ENCODE measurements around the gene C2. TPM values are rescaled to one million over a fixed set of nuclear protein-coding genes. Genes with fewer than 3 reads are reported as not detected.
"Not testable (repeated sequence)": the region's sequence is repeated elsewhere in the genome, so short reads cannot be mapped to it uniquely, and the experiment has no call there.

C2 gene
- total and polyA plus RNA-seq, 2 experiments from 2014 or later = 1.4 to 2.1 TPM

DNA sequence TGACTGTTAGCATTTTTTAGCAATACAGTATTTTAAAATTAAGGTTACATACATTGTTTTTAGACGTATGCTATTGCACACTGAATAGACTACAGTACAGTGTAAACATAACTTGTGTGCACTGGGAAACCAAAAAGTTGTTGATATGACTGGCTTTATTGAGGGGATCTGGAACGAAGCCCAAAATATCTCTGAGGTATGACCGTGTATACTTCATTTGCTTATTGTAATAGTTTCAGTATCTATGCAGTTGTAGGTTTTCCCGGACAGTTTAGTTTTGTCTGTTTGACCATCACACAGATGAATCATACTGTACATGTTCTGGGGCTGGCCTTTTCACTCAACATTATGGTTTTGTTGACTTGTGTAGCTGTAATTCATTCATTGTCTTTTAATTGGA, 18.7 kb upstream of the C2 start:
- Histone ChIP-seq H3K4me2 (ENCODE audit: unreplicated experiment) (no peak overlapping the region), H3K27ac (peak overlapping the region; percentile 95), H3F3A (ENCODE audit: insufficient read depth) (peaks cover 16% of the 10 kb centered on the region), H3K4me3 (no peak overlapping the region), H3K79me2 (ENCODE audit: insufficient read depth) (no peaks in the 10 kb centered on the region), H3K9me2 (ENCODE audit: insufficient read depth) (no peaks in the 10 kb centered on the region), H3K9me3 (ENCODE audit: low read depth) (no peaks in the 10 kb centered on the region), H4K20me1 (ENCODE audit: insufficient read depth) (no peaks in the 10 kb centered on the region), H3K27me3 (replicated peaks; ENCODE audit: insufficient read depth) (no peaks in the 10 kb centered on the region), H3K9ac (no peak overlapping the region), H3K36me3 (ENCODE audit: low read depth) (no peaks in the 10 kb centered on the region), H2AFZ (no peak overlapping the region), H3K4me1 (ENCODE audit: insufficient read depth) (peaks cover 43% of the 10 kb centered on the region)
- 40 to 52% methylated on average over 4 of the region's 4 CpGs for WGBS, 2 experiments (ENCODE audit: low coverage in 1 of 2, low lambda C conversion rate in 2 of 2, missing lambda C conversion rate in 2 of 2)
- in situ Hi-C loops (cut with MboI) = no loop called here
- peak; percentile 68 for DNase-seq
- TF ChIP-seq EZH2phosphoT487 (IDR thresholded peaks at IDR 0.05; ENCODE audit: insufficient read depth, low read depth) = no peak

DNA sequence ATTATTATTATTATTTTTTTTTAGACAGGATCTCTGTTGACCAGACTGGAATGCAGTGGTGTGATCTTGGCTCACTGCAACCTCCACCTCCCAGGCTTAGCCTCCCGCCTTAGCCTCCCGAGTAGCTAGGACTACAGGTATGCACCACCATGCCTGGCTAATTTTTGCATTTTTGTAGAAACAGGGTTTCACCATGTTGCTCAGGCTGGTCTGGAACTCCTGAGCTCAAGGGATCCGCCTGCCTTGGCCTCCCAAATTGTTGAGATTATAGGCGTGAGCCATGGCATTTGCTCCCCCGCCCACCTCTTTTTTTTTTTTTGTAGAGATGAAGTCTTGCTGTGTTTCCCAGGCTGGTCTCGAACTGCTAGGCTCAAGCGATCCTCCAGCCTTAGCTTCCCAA, 18.2 kb upstream of the C2 start:
- H2AFZ ChIP-seq; in situ Hi-C loops (cut with MboI); DNase-seq; H3K36me3 ChIP-seq (ENCODE audit: low read depth); H3K9me2 ChIP-seq (ENCODE audit: insufficient read depth); H3K79me2 ChIP-seq (ENCODE audit: insufficient read depth); H3K4me2 ChIP-seq (ENCODE audit: unreplicated experiment); H3K9ac ChIP-seq; H3K4me3 ChIP-seq; H3K27me3 ChIP-seq (replicated peaks; ENCODE audit: insufficient read depth); H3K9me3 ChIP-seq (ENCODE audit: low read depth); H4K20me1 ChIP-seq (ENCODE audit: insufficient read depth): not testable (repeated sequence)
- H3F3A ChIP-seq (ENCODE audit: insufficient read depth) = peaks cover 16% of the 10 kb centered on the region
- WGBS, 2 experiments (ENCODE audit: low coverage in 1 of 2, low lambda C conversion rate in 2 of 2, missing lambda C conversion rate in 2 of 2) = 76 to 85% methylated on average over 7 of the region's 7 CpGs
- peak overlapping the region; percentile 95 for H3K27ac ChIP-seq
- H3K4me1 ChIP-seq (ENCODE audit: insufficient read depth) = peaks cover 43% of the 10 kb centered on the region

DNA sequence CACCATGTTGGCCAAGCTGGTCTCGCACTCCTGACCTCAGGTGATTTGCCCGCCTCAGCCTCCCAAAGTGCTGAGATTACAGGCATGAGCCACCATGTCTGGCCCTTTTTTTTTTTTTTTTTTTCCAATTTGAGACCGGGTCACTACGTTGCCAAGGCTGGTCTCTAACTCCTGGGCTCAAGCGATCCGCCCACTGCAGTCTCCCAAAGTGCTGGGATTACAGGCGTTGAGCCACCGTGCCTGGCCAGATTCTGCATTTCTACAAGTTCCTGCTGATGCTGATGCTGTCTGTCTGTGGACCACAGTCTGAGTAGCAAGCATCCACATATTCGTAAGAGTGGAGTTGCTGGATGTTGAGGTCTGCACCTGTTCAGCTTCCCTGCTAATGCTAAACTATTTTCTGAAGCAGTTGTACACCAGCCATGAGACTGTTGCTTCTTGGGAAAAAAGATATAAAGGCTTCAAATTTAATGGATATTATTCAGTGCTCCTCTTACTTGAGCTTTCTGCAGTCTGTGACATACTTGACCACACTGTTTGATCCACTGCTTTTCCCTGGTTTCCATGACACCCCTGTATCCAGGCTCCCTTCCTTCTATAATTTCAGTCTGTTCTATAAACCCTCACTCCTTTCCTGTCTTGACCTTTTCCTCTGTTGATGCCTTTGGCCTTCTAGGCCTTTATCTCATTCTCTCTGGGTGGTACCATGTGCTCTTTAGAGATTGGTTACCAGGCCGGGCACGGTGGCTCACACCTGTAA, 15.5 kb upstream of the C2 start:
- H3F3A ChIP-seq (ENCODE audit: insufficient read depth) = peaks cover 16% of the 10 kb centered on the region
- H4K20me1 ChIP-seq (ENCODE audit: insufficient read depth) = no peaks in the 10 kb centered on the region
- H3K9ac ChIP-seq = 0 out of 2 replicates have a peak overlapping the region, but pooled peaks have one; percentile 11
- no peaks in the 10 kb centered on the region for H3K27me3 ChIP-seq (replicated peaks; ENCODE audit: insufficient read depth)
- no peak overlapping the region for H2AFZ ChIP-seq
- WGBS, 2 experiments (ENCODE audit: low coverage in 1 of 2, low lambda C conversion rate in 2 of 2, missing lambda C conversion rate in 2 of 2) = 61 to 63% methylated on average over 10 to 11 of the region's 11 CpGs
- no peak overlapping the region for H3K4me2 ChIP-seq (ENCODE audit: unreplicated experiment)
- TF ChIP-seq EZH2phosphoT487 (IDR thresholded peaks at IDR 0.05; ENCODE audit: insufficient read depth, low read depth) (no peak), EZH2 (IDR thresholded peaks at IDR 0.05; ENCODE audit: insufficient read depth, poor library complexity, severe bottlenecking) (no peak)
- H3K4me1 ChIP-seq (ENCODE audit: insufficient read depth) = peaks cover 40% of the 10 kb centered on the region
- in situ Hi-C loops (cut with MboI) = no loop called here
- H3K79me2 ChIP-seq (ENCODE audit: insufficient read depth) = no peaks in the 10 kb centered on the region
- H3K9me3 ChIP-seq (ENCODE audit: low read depth) = no peaks in the 10 kb centered on the region
- DNase-seq = peak; percentile 28
- peak overlapping the region; percentile 95 for H3K27ac ChIP-seq
- no peak overlapping the region for H3K4me3 ChIP-seq
- no peaks in the 10 kb centered on the region for H3K9me2 ChIP-seq (ENCODE audit: insufficient read depth)
- H3K36me3 ChIP-seq (ENCODE audit: low read depth) = no peaks in the 10 kb centered on the region

DNA sequence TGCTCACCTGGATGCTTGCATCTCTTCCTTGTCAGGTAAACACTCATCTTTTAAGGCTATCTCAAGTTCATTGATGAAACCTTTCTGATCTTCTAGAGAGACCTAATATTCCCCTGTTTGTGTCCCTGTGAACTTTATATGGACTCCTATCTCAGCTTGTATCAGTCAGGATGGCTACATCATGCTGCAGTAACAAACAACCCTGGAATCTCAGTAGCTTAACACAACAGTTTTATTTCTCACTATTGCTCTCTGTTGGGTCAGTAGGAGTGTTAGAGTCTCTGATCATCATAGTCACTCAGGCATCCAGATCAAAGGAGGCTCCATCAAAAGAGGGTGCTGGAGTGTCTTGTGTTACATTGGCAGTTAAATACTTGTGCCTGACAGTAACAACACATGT, 12.2 kb upstream of the C2 start:
- Histone ChIP-seq H3K36me3 (ENCODE audit: low read depth) (no peaks in the 10 kb centered on the region), H3K9ac (no peak overlapping the region), H3K9me3 (ENCODE audit: low read depth) (no peaks in the 10 kb centered on the region), H3K4me3 (no peak overlapping the region), H3K9me2 (ENCODE audit: insufficient read depth) (no peaks in the 10 kb centered on the region), H3K4me2 (ENCODE audit: unreplicated experiment) (no peak overlapping the region), H3F3A (ENCODE audit: insufficient read depth) (peaks cover 5% of the 10 kb centered on the region), H3K27ac (no peak overlapping the region), H4K20me1 (ENCODE audit: insufficient read depth) (no peaks in the 10 kb centered on the region), H3K79me2 (ENCODE audit: insufficient read depth) (no peaks in the 10 kb centered on the region), H3K27me3 (replicated peaks; ENCODE audit: insufficient read depth) (no peaks in the 10 kb centered on the region), H3K4me1 (ENCODE audit: insufficient read depth) (peaks cover 13% of the 10 kb centered on the region), H2AFZ (no peak overlapping the region)
- no peak for DNase-seq
- in situ Hi-C loops (cut with MboI) = no loop called here
- TF ChIP-seq EZH2 (IDR thresholded peaks at IDR 0.05; ENCODE audit: insufficient read depth, poor library complexity, severe bottlenecking) = no peak
- no peak for TF ChIP-seq EZH2phosphoT487 (IDR thresholded peaks at IDR 0.05; ENCODE audit: insufficient read depth, low read depth)

DNA sequence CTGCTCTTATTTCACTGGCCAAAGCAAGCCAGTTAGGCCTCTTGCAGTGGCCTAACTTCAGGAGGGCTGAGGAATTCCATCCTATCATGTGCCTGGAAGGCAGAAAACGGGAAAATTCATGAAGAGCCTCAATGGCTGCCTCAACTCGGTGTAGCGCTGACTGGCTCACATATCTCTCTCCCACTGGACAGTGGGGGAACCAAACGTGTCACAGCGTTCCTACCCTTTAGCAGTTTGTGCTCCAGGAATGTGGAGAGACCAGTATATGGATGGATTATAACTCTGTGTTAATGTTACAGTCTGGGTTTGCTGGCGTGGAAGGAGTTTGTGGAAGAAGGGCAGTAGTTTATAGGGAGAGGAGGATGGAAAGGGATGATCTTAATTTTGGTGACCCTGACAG, 11.8 kb upstream of the C2 start:
- in situ Hi-C loops (cut with MboI) = no loop called here
- no peaks in the 10 kb centered on the region for H3K79me2 ChIP-seq (ENCODE audit: insufficient read depth)
- H3K36me3 ChIP-seq (ENCODE audit: low read depth) = no peaks in the 10 kb centered on the region
- DNase-seq = no peak
- TF ChIP-seq EZH2 (IDR thresholded peaks at IDR 0.05; ENCODE audit: insufficient read depth, poor library complexity, severe bottlenecking) = no peak
- no peak for TF ChIP-seq EZH2phosphoT487 (IDR thresholded peaks at IDR 0.05; ENCODE audit: insufficient read depth, low read depth)
- H3K9me3 ChIP-seq (ENCODE audit: low read depth) = no peaks in the 10 kb centered on the region
- no peak overlapping the region for H3K27ac ChIP-seq
- H3K4me2 ChIP-seq (ENCODE audit: unreplicated experiment) = no peak overlapping the region
- H2AFZ ChIP-seq = no peak overlapping the region
- no peaks in the 10 kb centered on the region for H3K9me2 ChIP-seq (ENCODE audit: insufficient read depth)
- no peaks in the 10 kb centered on the region for H4K20me1 ChIP-seq (ENCODE audit: insufficient read depth)
- H3K4me1 ChIP-seq (ENCODE audit: insufficient read depth) = peaks cover 12% of the 10 kb centered on the region
- H3K27me3 ChIP-seq (replicated peaks; ENCODE audit: insufficient read depth) = no peaks in the 10 kb centered on the region
- H3K9ac ChIP-seq = no peak overlapping the region
- peaks cover 3% of the 10 kb centered on the region; the same call in 1 of the 2 replicates for H3F3A ChIP-seq (ENCODE audit: insufficient read depth)
- WGBS, 2 experiments (ENCODE audit: low coverage in 1 of 2, low lambda C conversion rate in 2 of 2, missing lambda C conversion rate in 2 of 2) = 88 to 95% methylated on average over 6 of the region's 6 CpGs
- H3K4me3 ChIP-seq = no peak overlapping the region
